Gastroesophageal sphincter (tissue), 3 donors: Measurements from ENCODE around the gene CARD19.
"Not testable (repeated sequence)": the region's sequence is repeated elsewhere in the genome, so short reads cannot be mapped to it uniquely, and the experiment has no call there.

Source experiments
- POLR2A ChIP-seq, 2 donors: fragments of 450-650 bp; IDR thresholded peaks; one replicate each; pipeline ENCODE4 v1.6.1; 2017; ENCODE audit warnings: antibody characterized with exemption in 2 of 2, mild to moderate bottlenecking in 2 of 2, moderate library complexity in 1 of 2
- POLR2AphosphoS5 ChIP-seq: sonication (generic); formaldehyde crosslinking; IDR thresholded peaks from one replicate; pipeline ENCODE4 v1.6.1; 2017; ENCODE audit warnings: antibody characterized with exemption
- TF ChIP-seq, protein P1 (sequence below), 4 experiments: fragments of 200-600 bp in 2 of 4; fragments of 450-650 bp in 2 of 4; sonication (generic) in 1 of 4; IDR thresholded peaks; one replicate each; pipeline ENCODE4 v1.5.1; 2017 to 2019; ENCODE audit warnings: antibody characterized with exemption in 4 of 4, mild to moderate bottlenecking in 2 of 4, moderate library complexity in 2 of 4

DNA sequence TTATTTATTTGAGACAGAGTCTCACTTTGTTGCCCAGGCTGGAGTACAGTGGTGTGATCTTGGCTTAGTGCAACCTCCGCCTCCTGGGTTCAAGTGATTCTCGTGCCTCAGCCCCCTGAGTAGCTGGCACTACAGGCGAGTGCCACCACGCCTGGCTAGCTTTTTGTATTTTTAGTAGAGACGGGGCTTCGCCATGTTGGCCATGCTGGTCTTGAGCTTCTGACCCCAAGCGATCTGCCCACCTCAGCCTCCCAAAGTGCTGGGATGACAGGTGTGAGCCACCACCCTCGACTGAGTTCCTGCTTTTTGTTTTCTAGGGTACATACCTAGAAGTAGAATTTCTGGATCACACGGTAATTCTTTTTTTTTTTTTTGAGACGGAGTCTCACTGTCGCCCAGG, 5.1 kb downstream of the CARD19 start:
- TF ChIP-seq, protein P1, sequence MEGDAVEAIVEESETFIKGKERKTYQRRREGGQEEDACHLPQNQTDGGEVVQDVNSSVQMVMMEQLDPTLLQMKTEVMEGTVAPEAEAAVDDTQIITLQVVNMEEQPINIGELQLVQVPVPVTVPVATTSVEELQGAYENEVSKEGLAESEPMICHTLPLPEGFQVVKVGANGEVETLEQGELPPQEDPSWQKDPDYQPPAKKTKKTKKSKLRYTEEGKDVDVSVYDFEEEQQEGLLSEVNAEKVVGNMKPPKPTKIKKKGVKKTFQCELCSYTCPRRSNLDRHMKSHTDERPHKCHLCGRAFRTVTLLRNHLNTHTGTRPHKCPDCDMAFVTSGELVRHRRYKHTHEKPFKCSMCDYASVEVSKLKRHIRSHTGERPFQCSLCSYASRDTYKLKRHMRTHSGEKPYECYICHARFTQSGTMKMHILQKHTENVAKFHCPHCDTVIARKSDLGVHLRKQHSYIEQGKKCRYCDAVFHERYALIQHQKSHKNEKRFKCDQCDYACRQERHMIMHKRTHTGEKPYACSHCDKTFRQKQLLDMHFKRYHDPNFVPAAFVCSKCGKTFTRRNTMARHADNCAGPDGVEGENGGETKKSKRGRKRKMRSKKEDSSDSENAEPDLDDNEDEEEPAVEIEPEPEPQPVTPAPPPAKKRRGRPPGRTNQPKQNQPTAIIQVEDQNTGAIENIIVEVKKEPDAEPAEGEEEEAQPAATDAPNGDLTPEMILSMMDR (IDR thresholded peaks at IDR 0.05), result not testable (repeated sequence)
- not testable (repeated sequence) for TF ChIP-seq POLR2A (IDR thresholded peaks at IDR 0.05); POLR2AphosphoS5
